GM19397 (cell line): ENCODE results near the gene KHDC4.

ENCODE experiments used
- ATAC-seq: cut with Tn5 transposase; IDR thresholded peaks from one replicate; pipeline ENCODE4 v1.9.1; 2021; ENCODE audit warnings: mild to moderate bottlenecking, moderate library complexity; ENCODE audit not compliant: unreplicated experiment

KHDC4 gene

DNA sequence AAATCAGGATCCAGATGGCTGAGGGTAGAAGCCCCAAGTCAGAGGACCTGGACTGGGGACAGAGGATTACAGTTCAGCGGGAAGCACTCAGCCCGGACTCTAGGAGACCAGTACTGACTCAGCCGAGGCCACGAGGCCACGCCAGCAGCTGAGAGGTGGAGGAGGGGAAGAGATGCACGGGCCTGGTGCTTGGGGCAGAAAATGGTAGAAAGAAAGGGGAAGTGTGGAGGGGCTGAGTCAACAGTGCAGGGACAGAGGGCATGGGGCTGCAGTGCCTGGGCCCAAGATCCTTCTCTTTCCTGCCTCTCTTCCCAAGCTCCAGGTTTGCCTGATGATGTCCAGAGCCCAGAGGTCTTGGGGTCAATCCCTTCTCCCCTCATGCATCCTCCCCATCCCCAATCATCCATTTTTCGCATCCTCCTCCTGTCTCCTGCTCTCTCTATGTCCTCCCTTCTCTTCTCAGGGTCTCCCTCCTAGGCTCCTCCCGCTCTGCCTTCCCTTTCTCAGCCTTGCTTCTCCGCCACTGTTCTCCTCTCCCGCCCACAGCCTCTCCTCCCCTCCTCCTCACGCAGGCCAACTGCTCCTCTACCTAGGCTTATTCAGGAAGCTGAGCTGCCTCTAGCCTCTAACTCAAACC is 36.4 kb upstream of the KHDC4 start:
- no peak for ATAC-seq

- no peak for ATAC-seq
These were observed 35.2 kb upstream of the KHDC4 start for GRCh38 chr1:155969377-155969791.

- ATAC-seq: no peak
These were observed 34.5 kb upstream of the KHDC4 start for GRCh38 chr1:155968670-155969069.

- ATAC-seq: no peak
These were observed 33.8 kb upstream of the KHDC4 start for GRCh38 chr1:155968051-155968400.

DNA sequence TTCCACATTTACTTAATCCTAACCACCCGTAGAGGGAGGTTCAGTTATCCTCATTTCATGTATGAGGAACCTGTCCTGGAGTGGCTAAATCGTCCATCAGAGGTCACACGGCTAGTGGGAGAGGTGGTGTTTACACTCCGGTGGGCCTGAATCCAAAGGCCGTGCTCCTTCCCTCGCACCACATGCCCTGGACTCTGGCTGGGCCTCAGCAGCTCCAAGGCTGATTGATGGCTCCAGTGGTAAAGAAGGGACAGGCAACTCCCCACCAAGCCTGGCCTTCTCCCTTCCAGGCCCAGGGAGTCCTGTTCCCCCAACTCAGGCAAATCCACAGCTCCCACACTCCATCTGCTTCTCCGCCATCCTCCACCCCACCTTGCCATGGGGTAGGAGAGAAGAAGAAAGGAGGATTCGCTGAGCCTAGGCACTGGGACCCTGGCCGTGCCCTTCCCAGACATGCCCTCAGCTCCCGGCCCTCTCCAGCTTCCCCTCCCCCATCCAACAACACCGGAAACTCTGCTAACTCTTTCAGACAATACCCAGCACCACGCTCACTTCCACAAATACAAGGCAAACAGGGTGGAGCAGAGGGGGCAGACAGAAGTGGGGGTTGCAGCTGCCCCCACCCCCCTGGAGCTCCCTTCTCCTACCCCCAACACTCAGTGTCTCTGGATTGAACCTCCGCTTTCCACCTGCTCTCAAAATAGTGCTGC is 33.3 kb upstream of the KHDC4 start:
- ATAC-seq: no peak

- no peak for ATAC-seq
These were observed 32.5 kb upstream of the KHDC4 start for GRCh38 chr1:155966750-155967149.

DNA sequence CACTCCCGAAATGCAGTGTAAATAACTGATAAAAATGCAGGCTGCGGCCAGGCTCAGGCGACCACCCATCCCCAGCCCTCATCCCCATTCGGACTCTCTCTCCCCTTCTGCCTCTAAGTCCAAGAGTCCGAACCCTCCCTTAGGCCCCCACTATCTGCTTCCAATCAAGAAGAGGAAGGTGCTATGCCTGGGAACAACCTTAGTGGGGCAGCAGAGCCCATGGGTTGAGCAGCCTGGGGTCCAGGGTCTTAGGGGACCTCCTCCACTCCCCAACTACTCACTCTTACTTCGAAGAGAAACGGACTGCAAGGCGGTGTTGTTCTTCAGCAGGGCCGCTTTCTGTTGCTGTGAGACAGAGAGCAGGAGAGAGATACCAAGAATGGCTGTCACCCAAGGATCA is 31.9 kb upstream of the KHDC4 start:
- no peak for ATAC-seq

DNA sequence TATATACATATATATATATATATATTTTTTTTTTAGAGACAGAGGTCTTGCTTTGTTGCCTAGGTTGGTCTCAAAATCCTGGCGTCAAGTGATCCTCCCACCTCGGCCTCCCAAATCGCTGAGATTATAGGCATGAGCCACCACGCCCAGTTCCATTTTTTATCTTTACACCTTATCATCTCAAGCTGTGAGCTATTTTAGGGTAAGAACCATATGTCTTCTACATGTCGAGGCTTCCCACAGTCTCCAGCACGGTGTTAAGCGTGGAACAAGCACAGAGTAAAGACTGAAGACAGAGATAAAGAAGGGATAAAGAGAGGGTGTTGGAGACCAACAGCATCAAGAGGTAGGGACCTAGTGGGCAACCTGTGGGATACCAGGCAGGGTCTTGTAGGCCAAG is 30.0 kb upstream of the KHDC4 start:
- ATAC-seq: no peak

DNA sequence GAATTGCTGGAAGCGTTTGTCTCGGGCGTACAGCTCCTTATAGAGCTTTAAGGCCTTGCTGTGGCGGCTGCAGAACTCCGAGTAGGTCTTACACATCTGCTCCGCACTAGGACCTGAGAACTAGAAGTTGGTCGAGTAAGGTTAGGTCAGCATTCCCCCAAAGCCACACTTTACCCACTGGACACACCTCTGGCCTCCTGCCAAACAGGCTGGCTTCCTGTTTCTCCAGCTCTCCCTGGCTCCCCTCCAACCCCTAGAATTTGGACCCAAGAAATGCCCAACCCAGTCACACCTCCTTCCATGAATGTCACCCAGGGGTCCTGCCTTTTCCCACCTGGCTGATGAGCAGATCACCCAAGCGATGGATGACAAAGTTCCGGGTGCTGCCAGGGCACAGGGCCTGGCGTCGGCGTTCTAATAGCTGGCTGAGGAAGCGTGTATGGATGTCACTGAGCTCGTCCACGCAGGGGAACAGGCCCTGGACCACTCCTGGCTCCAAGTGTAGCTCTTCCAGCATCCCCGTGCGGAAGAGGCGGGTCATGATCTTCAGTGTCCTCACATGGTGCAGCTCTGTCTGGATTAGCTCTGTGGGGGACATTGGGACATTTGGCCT is 28.5 kb upstream of the KHDC4 start:
- no peak for ATAC-seq

- no peak for ATAC-seq
These were observed 27.7 kb upstream of the KHDC4 start for GRCh38 chr1:155961937-155962336.

GRCh38 chr1:155960081-155960745 is 26.0 kb upstream of the KHDC4 start:
- no peak for ATAC-seq

DNA sequence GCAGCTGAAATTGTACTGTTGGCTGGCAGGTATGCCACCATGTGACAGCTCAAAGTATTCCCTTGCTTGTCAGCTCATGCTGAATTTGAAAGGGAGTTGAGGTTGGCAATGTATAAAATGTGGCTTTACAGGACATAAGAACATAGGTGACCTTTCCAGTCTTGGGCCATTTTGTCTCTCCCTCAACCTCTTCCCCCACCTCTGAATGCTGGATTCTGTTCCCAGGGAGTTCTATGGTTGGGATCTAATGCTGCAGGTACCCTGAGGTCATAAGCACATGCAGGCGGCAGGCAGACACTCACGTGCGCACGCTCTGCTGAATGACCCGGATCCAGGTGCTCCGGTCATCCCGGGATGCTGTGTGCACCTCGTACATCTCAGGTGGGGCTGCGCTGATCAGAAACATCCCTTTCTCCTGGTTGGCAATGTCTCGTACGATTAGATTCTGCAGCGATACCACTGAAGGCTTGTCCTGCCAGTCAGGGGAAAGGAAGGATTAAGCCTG is 23.2 kb upstream of the KHDC4 start:
- no peak for ATAC-seq

DNA sequence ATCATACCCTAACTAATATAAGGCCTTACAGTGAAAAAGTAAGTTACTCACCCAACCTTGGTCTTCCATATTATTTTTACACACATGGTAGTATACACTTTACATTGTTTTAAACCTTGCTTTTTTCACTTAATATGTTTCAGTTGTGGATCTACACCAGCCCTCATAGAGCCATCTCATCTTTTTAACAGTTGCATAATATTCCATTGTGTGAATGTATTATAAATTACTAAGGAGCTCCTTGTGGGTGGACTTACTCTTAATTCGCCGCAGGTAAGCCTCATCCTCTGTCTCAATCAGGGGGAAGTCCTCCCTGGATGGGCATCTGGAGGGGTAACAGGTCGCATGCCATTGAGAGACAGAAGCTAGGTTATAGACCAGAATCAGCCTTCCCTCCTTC is 20.4 kb upstream of the KHDC4 start:
- no peak for ATAC-seq

DNA sequence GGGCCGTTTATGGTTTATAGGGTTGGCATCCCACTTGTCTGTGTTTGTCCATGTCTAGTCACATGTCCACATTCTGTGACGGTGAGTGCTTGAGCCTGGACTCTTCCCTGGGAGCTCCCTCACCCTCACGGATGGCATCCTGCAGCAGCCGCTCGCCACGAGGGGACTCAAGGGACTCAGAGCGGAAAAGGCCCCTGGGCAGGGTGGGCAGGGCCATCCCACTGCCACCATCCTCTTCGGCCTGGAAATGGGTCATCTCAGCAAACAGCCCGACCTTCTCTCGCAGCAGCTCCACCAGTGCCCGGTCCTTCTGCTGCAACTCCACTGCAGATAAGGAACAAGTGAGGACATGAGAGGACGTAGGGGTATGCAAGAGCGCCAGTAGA is 18.3 kb upstream of the KHDC4 start:
- no peak for ATAC-seq

DNA sequence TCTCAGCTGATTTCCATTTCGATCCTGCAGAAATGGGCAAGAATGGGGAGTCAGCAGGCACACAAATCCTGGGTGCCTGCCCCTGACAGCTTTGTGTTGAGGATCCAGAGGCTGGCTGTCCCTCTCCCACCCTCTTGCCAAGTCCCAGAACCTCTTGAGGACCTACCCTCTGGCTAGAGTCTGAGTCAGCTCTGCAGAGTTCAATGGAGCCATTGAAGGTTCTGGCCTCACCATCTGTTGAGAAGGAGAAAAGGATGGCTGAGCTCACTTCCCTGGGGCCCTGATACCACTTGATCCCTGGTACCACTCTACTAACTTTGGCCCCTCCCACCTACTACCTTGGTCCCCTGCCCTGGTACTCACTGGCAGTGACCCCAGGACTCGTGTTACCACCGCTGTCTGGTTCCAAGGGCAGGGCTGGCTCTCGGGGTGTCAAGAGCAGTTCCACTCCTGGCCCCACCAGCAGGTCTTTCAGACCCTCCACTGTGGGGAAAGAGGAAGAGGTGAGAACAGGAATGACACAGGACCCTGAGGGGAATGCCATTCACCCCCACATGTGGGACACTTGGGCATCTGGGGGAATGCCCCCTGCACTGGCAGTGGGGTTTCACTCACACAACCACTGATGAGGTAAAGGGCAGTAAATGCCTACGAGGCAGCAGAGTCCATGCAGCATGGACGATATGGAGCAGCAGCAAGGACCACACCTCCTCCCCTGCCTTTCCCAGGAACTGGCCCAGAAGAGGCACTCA is 17.7 kb upstream of the KHDC4 start:
- ATAC-seq: no peak

DNA sequence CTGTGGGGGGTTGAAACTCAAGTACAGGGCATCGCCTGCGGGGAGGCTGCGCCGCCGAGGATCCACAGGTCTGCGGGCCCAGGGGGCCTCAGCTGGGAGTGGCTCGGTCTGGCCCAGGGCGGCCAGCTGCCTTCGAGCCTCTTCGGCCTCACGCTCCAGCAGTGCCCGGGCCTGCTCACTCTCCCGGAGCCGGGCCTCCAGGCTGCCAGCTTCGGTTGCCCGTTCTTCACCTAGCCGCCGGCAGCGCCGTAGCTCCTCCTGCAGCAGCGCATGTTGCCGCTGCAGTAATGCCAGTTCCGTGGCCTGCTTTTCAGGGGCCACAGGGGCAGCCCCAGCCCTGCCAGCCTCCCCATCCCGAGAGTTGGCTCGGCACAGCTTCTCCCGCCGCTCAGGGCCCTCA is 16.6 kb upstream of the KHDC4 start:
- no peak for ATAC-seq

DNA sequence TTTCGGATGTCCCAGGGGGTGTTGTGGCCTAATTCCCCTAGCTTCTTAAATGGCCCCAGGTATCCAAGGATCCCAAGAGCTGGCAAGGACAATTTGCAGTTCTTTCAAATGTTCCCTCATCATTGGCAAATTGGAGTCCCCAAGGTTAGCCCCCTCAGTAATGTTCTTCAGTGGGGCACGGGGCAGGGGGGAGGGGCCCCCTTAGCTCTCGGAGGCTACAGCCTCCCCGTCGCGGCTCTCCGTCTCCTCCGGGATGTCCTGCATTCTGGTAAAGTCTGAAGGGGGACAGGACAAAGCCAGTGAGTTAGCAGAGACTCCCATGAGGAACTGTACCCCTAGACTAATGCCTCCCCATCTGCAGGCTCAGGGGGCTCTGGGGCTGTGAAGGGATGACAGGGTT is 13.5 kb upstream of the KHDC4 start:
- ATAC-seq: no peak

DNA sequence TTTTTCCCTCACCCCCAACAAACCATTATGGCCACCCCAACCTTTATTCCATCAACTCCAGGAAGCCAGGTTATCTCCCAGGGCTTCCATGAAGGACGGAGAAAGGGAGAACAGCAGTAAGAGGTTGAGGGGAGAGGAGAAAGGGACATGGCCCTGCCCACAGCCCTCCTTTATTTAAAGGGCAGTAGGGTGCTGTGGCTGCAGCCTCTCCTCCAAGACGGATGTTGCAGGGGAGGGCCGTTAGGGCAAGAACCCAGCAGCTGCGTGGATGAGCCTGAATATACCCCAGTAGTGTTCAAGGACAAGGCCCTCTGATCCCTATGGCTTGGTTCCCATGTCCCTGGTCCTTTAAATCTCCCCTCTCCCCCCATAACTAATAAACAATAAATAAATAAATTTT is 13.1 kb upstream of the KHDC4 start:
- ATAC-seq: no peak

DNA sequence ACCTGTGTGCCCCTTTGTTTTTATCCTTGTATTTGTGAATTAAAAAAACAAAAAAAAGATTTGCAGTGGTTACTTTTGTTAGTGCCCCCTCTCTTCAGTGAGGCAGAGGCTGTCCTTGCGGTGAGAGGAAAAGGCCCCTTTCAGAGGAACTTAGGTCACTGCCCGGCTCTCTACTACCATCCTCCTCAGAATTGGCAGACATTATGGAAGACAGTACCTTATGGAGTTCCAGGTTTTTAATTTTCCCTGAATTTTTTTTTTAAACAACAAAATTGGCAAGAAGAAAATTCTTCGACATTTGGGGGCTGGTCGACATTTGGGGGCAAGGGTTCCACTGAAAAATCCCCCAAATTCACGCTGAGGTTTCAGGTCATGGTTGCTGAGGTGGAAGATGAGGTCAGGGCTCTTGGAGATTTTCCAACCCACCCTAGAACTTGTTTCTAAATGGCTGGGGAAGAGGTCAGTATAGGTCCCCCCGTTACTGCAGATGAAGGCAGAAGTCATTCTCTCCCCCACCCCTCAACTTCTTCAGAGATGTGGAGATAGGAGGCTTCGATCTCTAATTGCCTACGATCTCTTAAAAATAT is 12.5 kb upstream of the KHDC4 start:
- no peak for ATAC-seq

- no peak for ATAC-seq
These were observed 10.2 kb upstream of the KHDC4 start for GRCh38 chr1:155944444-155944799.
